ENCODE data around the gene ASCL4. TPM values are rescaled to one million over a fixed set of nuclear protein-coding genes. Genes with fewer than 3 reads are reported as not detected.

Gene ASCL4
- total and polyA plus RNA-seq, 5 donors = 0.02 TPM; not detected in 4

- Histone ChIP-seq H3K27ac (ENCODE audit: low read length) (no peak overlapping the region), H3K4me1 (ENCODE audit: control insufficient read depth, insufficient read depth, low read length) (no peaks in the 10 kb centered on the region), H3K9me3 (ENCODE audit: control insufficient read depth, low read length) (no peaks in the 10 kb centered on the region), H3K27me3 (ENCODE audit: control insufficient read depth, insufficient read depth) (peaks cover 8% of the 10 kb centered on the region), H3K4me3 (ENCODE audit: low read length) (no peak overlapping the region)
- no peak for ATAC-seq
- intact Hi-C loops (cut with DNase I) = no loop called here
- no peak for DNase-seq
Measured at GRCh38 chr12:107801150-107801549, 26.6 kb downstream of the ASCL4 start.

- WGBS = 39% methylated on average over 3 of the region's 3 CpGs
- no peak overlapping the region for H3K27ac ChIP-seq (ENCODE audit: low read length)
- ATAC-seq = no peak
- H3K4me3 ChIP-seq (ENCODE audit: low read length) = no peak overlapping the region
- no peaks in the 10 kb centered on the region for H3K9me3 ChIP-seq (ENCODE audit: control insufficient read depth, low read length)
- intact Hi-C loops (cut with DNase I) = no loop called here
- no peaks in the 10 kb centered on the region for H3K4me1 ChIP-seq (ENCODE audit: control insufficient read depth, insufficient read depth, low read length)
- no peak for DNase-seq
- H3K27me3 ChIP-seq (ENCODE audit: control insufficient read depth, insufficient read depth) = no peaks in the 10 kb centered on the region
Measured at GRCh38 chr12:107803092-107803491, 28.6 kb downstream of the ASCL4 start.

GRCh38 chr12:107805488-107806180, 31.1 kb downstream of the ASCL4 start:
- no peak for DNase-seq
- Histone ChIP-seq H3K27me3 (ENCODE audit: control insufficient read depth, insufficient read depth) (no peaks in the 10 kb centered on the region), H3K4me1 (ENCODE audit: control insufficient read depth, insufficient read depth, low read length) (no peaks in the 10 kb centered on the region), H3K27ac (ENCODE audit: low read length) (no peak overlapping the region), H3K9me3 (ENCODE audit: control insufficient read depth, low read length) (no peaks in the 10 kb centered on the region), H3K4me3 (ENCODE audit: low read length) (no peak overlapping the region)
- intact Hi-C loops (cut with DNase I) = no loop called here
- WGBS = 79% methylated on average over 22 of the region's 22 CpGs
- ATAC-seq = no peak

GRCh38 chr12:107807471-107808150, 33.1 kb downstream of the ASCL4 start:
- Histone ChIP-seq H3K9me3 (ENCODE audit: control insufficient read depth, low read length) (no peaks in the 10 kb centered on the region), H3K4me1 (ENCODE audit: control insufficient read depth, insufficient read depth, low read length) (no peaks in the 10 kb centered on the region), H3K27ac (ENCODE audit: low read length) (no peak overlapping the region), H3K27me3 (ENCODE audit: control insufficient read depth, insufficient read depth) (no peaks in the 10 kb centered on the region), H3K4me3 (ENCODE audit: low read length) (no peak overlapping the region)
- ATAC-seq = no peak
- intact Hi-C loops (cut with DNase I) = no loop called here
- 61% methylated on average over 3 of the region's 3 CpGs for WGBS
- DNase-seq = no peak

GRCh38 chr12:107817250-107817649, 42.7 kb downstream of the ASCL4 start:
- no peak overlapping the region for H3K27ac ChIP-seq (ENCODE audit: low read length)
- H3K9me3 ChIP-seq (ENCODE audit: control insufficient read depth, low read length) = no peaks in the 10 kb centered on the region
- 79% methylated on average over 1 of the region's 1 CpG for WGBS
- no peak for ATAC-seq
- intact Hi-C loops (cut with DNase I) = no loop called here
- H3K4me3 ChIP-seq (ENCODE audit: low read length) = no peak overlapping the region
- no peaks in the 10 kb centered on the region for H3K4me1 ChIP-seq (ENCODE audit: control insufficient read depth, insufficient read depth, low read length)
- no peaks in the 10 kb centered on the region for H3K27me3 ChIP-seq (ENCODE audit: control insufficient read depth, insufficient read depth)
- no peak for DNase-seq

GRCh38 chr12:107818984-107819383, 44.5 kb downstream of the ASCL4 start:
- no peak overlapping the region for H3K4me3 ChIP-seq (ENCODE audit: low read length)
- DNase-seq (no peak), ATAC-seq (no peak)
- H3K9me3 ChIP-seq (ENCODE audit: control insufficient read depth, low read length) = no peaks in the 10 kb centered on the region
- H3K4me1 ChIP-seq (ENCODE audit: control insufficient read depth, insufficient read depth, low read length) = no peaks in the 10 kb centered on the region
- H3K27ac ChIP-seq (ENCODE audit: low read length) = no peak overlapping the region
- WGBS = 61% methylated on average over 7 of the region's 7 CpGs
- H3K27me3 ChIP-seq (ENCODE audit: control insufficient read depth, insufficient read depth) = no peaks in the 10 kb centered on the region
- intact Hi-C loops (cut with DNase I) = no loop called here

- intact Hi-C loops (cut with DNase I) = no loop called here
- no peak for ATAC-seq
- H3K9me3 ChIP-seq (ENCODE audit: control insufficient read depth, low read length) = no peaks in the 10 kb centered on the region
- WGBS = 23% methylated on average over 8 of the region's 8 CpGs
- H3K27me3 ChIP-seq (ENCODE audit: control insufficient read depth, insufficient read depth) = no peaks in the 10 kb centered on the region
- H3K4me3 ChIP-seq (ENCODE audit: low read length) = no peak overlapping the region
- no peak overlapping the region for H3K27ac ChIP-seq (ENCODE audit: low read length)
- H3K4me1 ChIP-seq (ENCODE audit: control insufficient read depth, insufficient read depth, low read length) = no peaks in the 10 kb centered on the region
- no peak for DNase-seq
Measured at GRCh38 chr12:107822356-107822755, 47.9 kb downstream of the ASCL4 start.

Other genes starting within 250 kb of the ASCL4 start
- 10 to 100 TPM; 11.4 to 14.7 (median 13.3) TPM for gene PWP1, start 88.9 kb upstream of the ASCL4 start, total RNA-seq
- 11.9 TPM for gene PWP1, start 88.9 kb upstream of the ASCL4 start, polyA plus RNA-seq
- 10 to 100 TPM; 11.6 to 14.9 (median 14.0) TPM for gene PRDM4, start 13.6 kb upstream of the ASCL4 start, total RNA-seq
- gene PRDM4, start 13.6 kb upstream of the ASCL4 start, polyA plus RNA-seq = 6.3 TPM

All from right cardiac atrium (tissue), 5 donors.